H9 (cell line): ENCODE measurements around the gene PHEX. TPM values are rescaled to one million over a fixed set of nuclear protein-coding genes. Genes with fewer than 3 reads are reported as not detected.

ENCODE experiments used
- DNase-seq: peaks from one replicate; pipeline ENCODE4 v3.0.0-alpha.2; 2017
- H2AFZ ChIP-seq: one replicate; pipeline ENCODE4 v1.6.1; 2013; ENCODE audit warnings: mild to moderate bottlenecking, low read length, control low read depth, moderate library complexity
- H2AK5ac ChIP-seq: 2 replicates; pipeline ENCODE4 v1.6.1; 2013; ENCODE audit warnings: low read length, control low read depth, mixed read lengths; ENCODE audit not compliant: insufficient read length
- H2BK120ac ChIP-seq: one replicate; pipeline ENCODE4 v1.6.1; 2013; ENCODE audit warnings: low read depth, mild to moderate bottlenecking, low read length, control low read depth, inconsistent platforms; ENCODE audit not compliant: poor library complexity, severe bottlenecking
- H2BK12ac ChIP-seq: 2 replicates; pipeline ENCODE4 v1.6.1; 2013; ENCODE audit warnings: low read length, control low read depth, mixed read lengths, low read depth; ENCODE audit not compliant: insufficient read length
- H2BK15ac ChIP-seq: 2 replicates; pipeline ENCODE4 v1.6.1; 2013; ENCODE audit warnings: low read depth, low read length, control low read depth
- H2BK20ac ChIP-seq: one replicate; pipeline ENCODE4 v1.6.1; 2013; ENCODE audit warnings: low read depth, mild to moderate bottlenecking, low read length, control low read depth, inconsistent platforms; ENCODE audit not compliant: poor library complexity, severe bottlenecking
- H2BK5ac ChIP-seq: 2 replicates; pipeline ENCODE4 v1.6.1; 2013; ENCODE audit warnings: low read length, control low read depth, mixed read lengths; ENCODE audit not compliant: insufficient read length
- H3K14ac ChIP-seq: 2 replicates; pipeline ENCODE4 v1.6.1; 2013; ENCODE audit warnings: low read length, control low read depth; ENCODE audit not compliant: insufficient read depth
- H3K18ac ChIP-seq: 2 replicates; pipeline ENCODE4 v1.6.1; 2013; ENCODE audit warnings: low read depth, mild to moderate bottlenecking, mixed read lengths, low read length, control low read depth; ENCODE audit not compliant: insufficient read length
- H3K23ac ChIP-seq: 2 replicates; pipeline ENCODE4 v1.6.1; 2013; ENCODE audit warnings: low read length, control low read depth, mixed read lengths, low read depth; ENCODE audit not compliant: insufficient read length
- H3K23me2 ChIP-seq: 2 replicates; pipeline ENCODE4 v1.6.1; 2013; ENCODE audit warnings: low read depth, mild to moderate bottlenecking, mixed read lengths, low read length, control low read depth; ENCODE audit not compliant: insufficient read length, poor library complexity, severe bottlenecking
- H3K27ac ChIP-seq: 2 replicates; pipeline ENCODE4 v1.5.1; 2013; ENCODE audit warnings: low read length, control low read depth, mixed read lengths, low read depth; ENCODE audit not compliant: insufficient read length
- H3K27me3 ChIP-seq: 2 replicates; pipeline ENCODE4 v1.6.1; 2013; ENCODE audit warnings: low read length, control low read depth, inconsistent platforms; ENCODE audit not compliant: insufficient read depth
- H3K4ac ChIP-seq: 2 replicates; pipeline ENCODE4 v1.6.1; 2013; ENCODE audit warnings: low read depth, mild to moderate bottlenecking, control low read depth, inconsistent platforms, low read length, moderate library complexity
- H3K4me1 ChIP-seq: 2 replicates; pipeline ENCODE4 v1.6.1; 2013; ENCODE audit warnings: low read length, control low read depth, inconsistent platforms; ENCODE audit not compliant: insufficient read depth
- H3K4me2 ChIP-seq: 2 replicates; pipeline ENCODE4 v1.6.1; 2013; ENCODE audit warnings: low read length, control low read depth, mixed read lengths; ENCODE audit not compliant: insufficient read length, insufficient read depth
- H3K56ac ChIP-seq: 2 replicates; pipeline ENCODE4 v1.6.1; 2013; ENCODE audit warnings: low read depth, mild to moderate bottlenecking, mixed read lengths, low read length, control low read depth; ENCODE audit not compliant: insufficient read length
- H3K79me1 ChIP-seq: 2 replicates; pipeline ENCODE4 v1.6.1; 2013; ENCODE audit warnings: low read depth, mild to moderate bottlenecking, moderate library complexity, low read length, control low read depth, inconsistent platforms; ENCODE audit not compliant: insufficient read depth, poor library complexity, severe bottlenecking
- H3K79me2 ChIP-seq: 2 replicates; pipeline ENCODE4 v1.6.1; 2013; ENCODE audit warnings: low read length, control low read depth, inconsistent platforms; ENCODE audit not compliant: insufficient read depth
- H3K9ac ChIP-seq: 2 replicates; pipeline ENCODE4 v1.6.1; 2013; ENCODE audit warnings: low read length, control low read depth, mixed read lengths; ENCODE audit not compliant: insufficient read length; ENCODE audit errors: extremely low read depth
- H3K9me3 ChIP-seq: one replicate; pipeline ENCODE4 v1.6.1; 2013; ENCODE audit warnings: low read depth, low read length, inconsistent platforms; ENCODE audit not compliant: control insufficient read depth
- H3T11ph ChIP-seq: one replicate; pipeline ENCODE4 v1.6.1; 2013; ENCODE audit warnings: mild to moderate bottlenecking, low read length, control low read depth, inconsistent platforms
- H4K20me1 ChIP-seq: one replicate; pipeline ENCODE4 v1.6.1; 2013; ENCODE audit not compliant: control insufficient read depth, insufficient read length, insufficient read depth
- H4K5ac ChIP-seq: 2 replicates; pipeline ENCODE4 v1.6.1; 2013; ENCODE audit warnings: low read depth, mild to moderate bottlenecking, mixed read lengths, low read length, control low read depth; ENCODE audit not compliant: insufficient read length
- H4K8ac ChIP-seq: replicated peaks from 2 replicates; pipeline ENCODE4 v1.6.1; 2013; ENCODE audit warnings: low read length, control low read depth, mixed read lengths, low read depth; ENCODE audit not compliant: insufficient read length
- H4K91ac ChIP-seq: 2 replicates; pipeline ENCODE4 v1.6.1; 2013; ENCODE audit warnings: low read depth, mild to moderate bottlenecking, moderate library complexity, mixed read lengths, low read length, control low read depth; ENCODE audit not compliant: insufficient read length
- H3K27ac Mint-ChIP-seq, 3 experiments: 2 replicates in 2 of 3; 3 replicates in 1 of 3; pipeline ENCODE4 v1.8.0; 2020 to 2021; ENCODE audit warnings: mixed read lengths in 3 of 3, mild to moderate bottlenecking in 1 of 3, moderate library complexity in 1 of 3
- H3K27me3 Mint-ChIP-seq: 2 replicates; pipeline ENCODE4 v1.8.0; 2021; ENCODE audit warnings: low read depth, mild to moderate bottlenecking, moderate library complexity, mixed read lengths
- H3K36me3 Mint-ChIP-seq, 3 experiments: 2 replicates in 2 of 3; 3 replicates in 1 of 3; pipeline ENCODE4 v1.8.0; 2020 to 2021; ENCODE audit warnings: low read depth in 3 of 3, mixed read lengths in 3 of 3; ENCODE audit not compliant: insufficient read depth in 1 of 3
- H3K4me1 Mint-ChIP-seq, 2 experiments: 2 replicates each; pipeline ENCODE4 v1.8.0; 2020; ENCODE audit warnings: mixed read lengths in 2 of 2
- H3K4me3 Mint-ChIP-seq, 2 experiments: 2 replicates in 1 of 2; 3 replicates in 1 of 2; pipeline ENCODE4 v1.8.0; 2020 to 2021; ENCODE audit warnings: mild to moderate bottlenecking in 2 of 2, mixed read lengths in 2 of 2, moderate library complexity in 1 of 2
- H3K9me3 Mint-ChIP-seq, 2 experiments: 2 replicates in 1 of 2; 3 replicates in 1 of 2; pipeline ENCODE4 v1.8.0; 2020; ENCODE audit warnings: mild to moderate bottlenecking in 2 of 2, mixed read lengths in 2 of 2, moderate library complexity in 1 of 2
- CTCF ChIP-seq: fragments of 200-600 bp; sonication (generic); conservative IDR thresholded peaks from 3 replicates; pipeline ENCODE4 v1.8.0; 2021; ENCODE audit warnings: antibody characterized with exemption, mild to moderate bottlenecking
- WGBS: extraction: QIAGEN DNeasy Blood & Tissue Kit; methylation state at CpG from one replicate; pipeline ENCODE4 v1.1.7; 2013; ENCODE audit warnings: missing lambda C conversion rate, low lambda C conversion rate, mixed read lengths; ENCODE audit not compliant: insufficient read length; ENCODE audit errors: extremely low coverage; 5-methylcytosine and 5-hydroxymethylcytosine counted together
- total RNA-seq: library from RNA; stranded (reverse); gene quantifications from 2 replicates; pipeline ENCODE4 v1.2.1, GENCODE V29; 2021

Gene PHEX
- total RNA-seq, 1 experiment from 2014 or later = 0.11 TPM

- Mint-ChIP-seq H3K27ac (no peak overlapping the region), H3K27me3 (no peaks in the 10 kb centered on the region), H3K4me3 (no peak overlapping the region), H3K36me3 (no peaks in the 10 kb centered on the region), H3K9me3 (peaks cover 0 to 23% of the 10 kb centered on the region in 2 experiments; a peak in 4 of 5 replicates), H3K4me1 (peaks cover 10 to 13% of the 10 kb centered on the region in 2 experiments)
- Histone ChIP-seq H2BK5ac (no peak overlapping the region), H2AFZ (no peak overlapping the region), H3K27ac (no peak overlapping the region), H3K4me1 (peaks cover 2% of the 10 kb centered on the region; the same call in 1 of the 2 replicates), H3K79me1 (no peaks in the 10 kb centered on the region), H4K5ac (no peak overlapping the region), H3K56ac (no peak overlapping the region), H3K18ac (no peak overlapping the region), H3K9me3 (peaks cover 6% of the 10 kb centered on the region), H3K9ac (no peak overlapping the region), H3K14ac (no peak overlapping the region), H3K27me3 (no peaks in the 10 kb centered on the region), H2AK5ac (no peak overlapping the region), H2BK15ac (no peak overlapping the region), H2BK12ac (no peak overlapping the region), H3T11ph (no peak overlapping the region), H2BK120ac (no peak overlapping the region), H3K4me2 (no peak overlapping the region), H3K79me2 (no peaks in the 10 kb centered on the region), H2BK20ac (no peak overlapping the region), H3K4ac (no peak overlapping the region), H3K23me2 (no peaks in the 10 kb centered on the region), H4K91ac (no peak overlapping the region), H4K8ac (no peak overlapping the region), H4K20me1 (no peaks in the 10 kb centered on the region), H3K23ac (no peak overlapping the region)
- TF ChIP-seq CTCF = no peak
- WGBS = no CpG with 5 or more reads among the region's 1 CpG
- no peak for DNase-seq
Observed at GRCh38 chrX:22097012-22097694, 65.0 kb downstream of the PHEX start.
